Measurements from ENCODE around the gene HOXD10. TPM values are rescaled to one million over a fixed set of nuclear protein-coding genes. Genes with fewer than 3 reads are reported as not detected.
A peak's percentile ranks its signal among the peaks of the same experiment; 100 is the strongest.

Gene HOXD10
- total RNA-seq, 1 experiment from 2014 or later, result not detected

DNA sequence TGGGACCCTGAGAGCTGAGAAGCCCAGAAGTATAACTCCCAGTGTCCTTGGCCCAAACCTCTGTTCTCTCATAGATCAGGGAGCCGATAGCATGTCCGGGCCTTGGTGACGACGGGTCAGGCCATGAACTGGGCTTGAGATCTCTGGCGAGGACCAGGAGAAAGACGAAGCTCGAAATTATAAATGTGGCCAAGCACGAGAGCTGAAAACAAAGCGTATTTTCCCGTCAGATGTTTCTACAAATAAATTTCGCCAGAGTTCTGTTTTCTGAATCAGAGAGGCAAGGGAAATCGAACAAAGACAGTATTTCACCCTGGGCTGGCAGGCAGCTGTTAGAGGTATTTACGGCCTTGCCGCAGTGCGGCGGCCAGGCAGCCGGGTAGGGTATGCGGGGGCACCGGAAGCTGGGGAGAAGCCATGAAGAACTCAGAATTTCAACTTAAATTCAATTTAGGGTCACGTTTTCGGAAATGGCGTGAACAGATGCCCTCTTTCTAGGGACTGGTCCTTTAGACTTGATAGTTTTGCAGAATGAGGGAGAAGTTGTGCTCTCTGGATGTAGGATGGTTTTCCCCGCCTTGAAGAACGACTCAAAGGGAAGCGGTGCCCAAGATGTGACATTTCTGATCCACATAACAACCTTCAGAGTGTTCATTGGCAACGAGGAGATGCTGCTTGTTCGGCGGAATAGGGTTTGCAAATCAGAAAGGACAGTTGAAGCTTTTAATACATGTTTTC is 22.5 kb downstream of the HOXD10 start:
- H3K9me3 ChIP-seq (ENCODE audit: control insufficient read depth, insufficient read depth, low read depth, low read length), result no peaks in the 10 kb centered on the region
- ChIA-PET POLR2A (no interaction called here), CTCF (interaction anchor here (0.5 to 2.5 kb wide), 8 partner anchors 12 to 513 kb away, joined by 3 to 37 read pairs (median 6); no protein-coding TSS in a partner anchor)
- peaks cover 9% of the 10 kb centered on the region for H3K4me1 ChIP-seq (ENCODE audit: control insufficient read depth, insufficient read depth, low read length)
- H3K36me3 ChIP-seq (ENCODE audit: control insufficient read depth, insufficient read depth, low read length), result no peaks in the 10 kb centered on the region
- no peaks in the 10 kb centered on the region for H3K27me3 ChIP-seq (ENCODE audit: control insufficient read depth, insufficient read depth, low read length)
- H3K4me3 ChIP-seq (ENCODE audit: low read depth in 2 of 2, low read length in 2 of 2), result peak overlapping the region; percentile 54 to 55
- ATAC-seq (no peak), DNase-seq (ENCODE audit: low read depth, low spot score) (no peak)
- in situ Hi-C loops (cut with HindIII; ENCODE audit: low pct_unique_long_range_greater_than_20kb, low sequenced_read_pairs), result no loop called here
- BruUV-seq (replicated peaks), result no TSS peak
- intact Hi-C loops (cut with micrococcal nuclease; ENCODE audit: unreplicated experiment), result no loop called here
- H3K27ac ChIP-seq (ENCODE audit: low read length), result peak overlapping the region; percentile 77
- no peak for TF ChIP-seq REST (IDR thresholded peaks at IDR 0.05; ENCODE audit: insufficient read depth in 1 of 2, low read depth in 2 of 2, low read length in 1 of 2)
- TF ChIP-seq SIN3A (IDR thresholded peaks at IDR 0.05; ENCODE audit: borderline replicate concordance, insufficient read depth, low read depth, low read length), result no peak
- TF ChIP-seq, protein P1, sequence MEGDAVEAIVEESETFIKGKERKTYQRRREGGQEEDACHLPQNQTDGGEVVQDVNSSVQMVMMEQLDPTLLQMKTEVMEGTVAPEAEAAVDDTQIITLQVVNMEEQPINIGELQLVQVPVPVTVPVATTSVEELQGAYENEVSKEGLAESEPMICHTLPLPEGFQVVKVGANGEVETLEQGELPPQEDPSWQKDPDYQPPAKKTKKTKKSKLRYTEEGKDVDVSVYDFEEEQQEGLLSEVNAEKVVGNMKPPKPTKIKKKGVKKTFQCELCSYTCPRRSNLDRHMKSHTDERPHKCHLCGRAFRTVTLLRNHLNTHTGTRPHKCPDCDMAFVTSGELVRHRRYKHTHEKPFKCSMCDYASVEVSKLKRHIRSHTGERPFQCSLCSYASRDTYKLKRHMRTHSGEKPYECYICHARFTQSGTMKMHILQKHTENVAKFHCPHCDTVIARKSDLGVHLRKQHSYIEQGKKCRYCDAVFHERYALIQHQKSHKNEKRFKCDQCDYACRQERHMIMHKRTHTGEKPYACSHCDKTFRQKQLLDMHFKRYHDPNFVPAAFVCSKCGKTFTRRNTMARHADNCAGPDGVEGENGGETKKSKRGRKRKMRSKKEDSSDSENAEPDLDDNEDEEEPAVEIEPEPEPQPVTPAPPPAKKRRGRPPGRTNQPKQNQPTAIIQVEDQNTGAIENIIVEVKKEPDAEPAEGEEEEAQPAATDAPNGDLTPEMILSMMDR (IDR thresholded peaks at IDR 0.05), result no peak
- no peak for TF ChIP-seq POLR2AphosphoS5 (IDR thresholded peaks at IDR 0.05; ENCODE audit: low read depth, low read length)
- TF ChIP-seq TCF7L2 (IDR thresholded peaks at IDR 0.05; ENCODE audit: low read depth, low read length), result no peak

DNA sequence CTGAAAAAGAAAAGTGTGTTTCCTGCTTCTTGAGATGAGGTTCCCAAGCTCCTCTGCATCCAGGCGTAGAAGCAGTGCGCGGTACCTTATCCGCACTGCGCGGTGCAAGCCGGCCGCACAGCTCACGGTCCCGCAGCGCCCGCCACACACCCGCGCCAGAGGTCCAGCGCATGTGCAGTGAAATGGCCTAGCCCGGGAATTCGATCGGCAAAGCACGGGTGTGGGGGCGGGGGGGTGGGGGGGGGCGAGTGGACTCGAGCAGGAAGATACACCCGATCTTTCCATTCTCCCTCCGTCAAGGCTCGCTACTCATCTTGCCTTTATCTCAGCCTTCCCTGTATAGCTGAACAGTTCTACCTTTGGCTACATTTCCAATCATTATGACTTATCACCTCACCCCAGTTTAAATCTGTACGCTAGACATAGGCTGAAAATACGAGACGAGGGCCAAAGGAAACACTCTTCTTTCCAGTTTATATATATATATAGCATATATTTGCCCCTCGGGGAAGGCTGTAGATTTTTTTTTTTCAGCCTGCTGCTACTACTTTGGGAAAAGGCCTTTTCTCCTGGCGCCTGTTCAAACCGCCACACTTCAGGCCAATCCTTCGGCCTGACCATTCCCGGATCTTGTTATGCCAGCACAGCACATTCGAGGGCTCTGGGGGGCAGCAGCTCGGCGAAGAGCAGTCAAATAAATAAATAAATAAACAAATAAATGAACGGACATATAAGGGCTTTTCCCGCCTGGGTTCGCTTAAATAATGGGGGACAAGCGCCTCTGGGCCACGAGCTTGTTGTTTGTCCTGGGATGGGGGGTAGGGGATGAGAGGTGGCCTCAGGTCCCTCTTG is 23.3 kb downstream of the HOXD10 start:
- ChIA-PET POLR2A (interaction anchor here (0.7 kb wide), 1 partner anchor 498 kb away, joined by 22 read pairs; no protein-coding TSS in a partner anchor), CTCF (interaction anchor here (0.5 to 2.5 kb wide), 19 partner anchors 11 to 808 kb away, joined by 3 to 37 read pairs (median 5); no protein-coding TSS in a partner anchor)
- in situ Hi-C loops (cut with HindIII; ENCODE audit: low pct_unique_long_range_greater_than_20kb, low sequenced_read_pairs), result no loop called here
- intact Hi-C loops (cut with micrococcal nuclease; ENCODE audit: unreplicated experiment), result loop anchor here (2.0 kb wide), 1 partner anchor 315 kb away; no protein-coding TSS in a partner anchor
- no peaks in the 10 kb centered on the region for H3K27me3 ChIP-seq (ENCODE audit: control insufficient read depth, insufficient read depth, low read length)
- no TSS peak for BruUV-seq (replicated peaks)
- H3K9me3 ChIP-seq (ENCODE audit: control insufficient read depth, insufficient read depth, low read depth, low read length), result no peaks in the 10 kb centered on the region
- ATAC-seq, result no peak
- H3K4me3 ChIP-seq (ENCODE audit: low read depth in 2 of 2, low read length in 2 of 2), result peak overlapping the region; percentile 55 to 58
- H3K36me3 ChIP-seq (ENCODE audit: control insufficient read depth, insufficient read depth, low read length), result no peaks in the 10 kb centered on the region
- peak overlapping the region; percentile 77 for H3K27ac ChIP-seq (ENCODE audit: low read length)
- H3K4me1 ChIP-seq (ENCODE audit: control insufficient read depth, insufficient read depth, low read length), result peaks cover 9% of the 10 kb centered on the region
- TF ChIP-seq, protein P1 (IDR thresholded peaks at IDR 0.05), result no peak
- no peak for TF ChIP-seq REST (IDR thresholded peaks at IDR 0.05; ENCODE audit: insufficient read depth in 1 of 2, low read depth in 2 of 2, low read length in 1 of 2)
- no peak for TF ChIP-seq TCF7L2 (IDR thresholded peaks at IDR 0.05; ENCODE audit: low read depth, low read length)
- TF ChIP-seq SIN3A (IDR thresholded peaks at IDR 0.05; ENCODE audit: borderline replicate concordance, insufficient read depth, low read depth, low read length), result no peak
- no peak for TF ChIP-seq POLR2AphosphoS5 (IDR thresholded peaks at IDR 0.05; ENCODE audit: low read depth, low read length)
- DNase-seq (ENCODE audit: low read depth, low spot score), result no peak

Data from Panc1 (cell line).